Stomach (tissue), 9 donors: Measurements from ENCODE around the gene EXOC4. TPM values are rescaled to one million over a fixed set of nuclear protein-coding genes. Genes with fewer than 3 reads are reported as not detected.

ENCODE experiments used
- DNase-seq, 2 donors: peaks; one replicate each; pipeline versions ENCODE4 v3.0.0 to v3.0.0-alpha.2; 2013 to 2019
- H3K27ac ChIP-seq, 5 donors: fragments of 200-600 bp in 4 of 5; sonication (generic) in 4 of 5; one replicate each; pipeline ENCODE4 v1.5.1; 2013 to 2019; ENCODE audit warnings: mild to moderate bottlenecking in 1 of 5, moderate library complexity in 1 of 5
- H3K27me3 ChIP-seq, 3 donors: fragments of 200-600 bp; sonication (generic); one replicate each; pipeline ENCODE4 v1.5.1; 2017 to 2019; ENCODE audit warnings: mixed run types in 1 of 3
- H3K36me3 ChIP-seq, 4 donors: fragments of 200-600 bp; sonication (generic); 1 replicate in 3 of 4; 2 replicates in 1 of 4; pipeline ENCODE4 v1.5.1; 2016 to 2019
- H3K4me1 ChIP-seq, 4 donors: fragments of 200-600 bp; sonication (generic); one replicate each; pipeline ENCODE4 v1.5.1; 2016 to 2019
- H3K4me3 ChIP-seq, 4 donors: fragments of 200-600 bp; sonication (generic) in 3 of 4; one replicate each; pipeline ENCODE4 v1.5.1; 2016 to 2019; ENCODE audit warnings: mild to moderate bottlenecking in 1 of 4
- H3K9me3 ChIP-seq, 4 donors: fragments of 200-600 bp; sonication (generic); one replicate each; pipeline ENCODE4 v1.5.1; 2016 to 2019
- EP300 ChIP-seq: sonication (generic); formaldehyde crosslinking; IDR thresholded peaks from one replicate; pipeline ENCODE4 v1.6.1; 2017; ENCODE audit warnings: antibody characterized with exemption
- POLR2A ChIP-seq, 4 donors: fragments of 450-650 bp; IDR thresholded peaks; one replicate each; pipeline ENCODE4 v1.6.1; 2016; ENCODE audit warnings: antibody characterized with exemption in 4 of 4, control low read depth in 2 of 4, mild to moderate bottlenecking in 1 of 4, moderate library complexity in 1 of 4
- POLR2AphosphoS5 ChIP-seq, 3 donors: sonication (generic); formaldehyde crosslinking; IDR thresholded peaks; one replicate each; pipeline ENCODE4 v1.6.1; 2016; ENCODE audit warnings: antibody characterized with exemption in 3 of 3
- WGBS, 5 donors: extraction: QIAGEN DNeasy Blood & Tissue Kit in 3 of 5; methylation state at CpG; one replicate each; pipeline versions ENCODE4 v1.1.5 to v1.1.7; 2013 to 2018; 5-methylcytosine and 5-hydroxymethylcytosine counted together
- intact Hi-C: fragments of 100-400 bp; cut with DNase I; formaldehyde crosslinking; loops from one replicate; pipeline ENCODE4 v1.15.1; 2023; ENCODE audit warnings: low total_unique reads
- polyA plus RNA-seq, 3 donors: library from polyadenylated mRNA; stranded (reverse); fragments of 200-250 nt; gene quantifications; one replicate each; pipeline ENCODE4 v1.2.3, GENCODE V29; 2013
- total RNA-seq, 5 donors: library from RNA; depleted of rRNA; stranded (reverse); fragments of >200 nt; gene quantifications; one replicate each; pipeline versions ENCODE4 v1.1.0 to v1.2.3, GENCODE V29; 2014 to 2016
- TF ChIP-seq, protein P1 (sequence below), 7 experiments: fragments of 450-650 bp in 4 of 7; fragments of 200-600 bp in 3 of 7; sonication (generic) in 3 of 7; IDR thresholded peaks; one replicate each; pipeline ENCODE4 v1.5.1; 2016 to 2019; ENCODE audit warnings: antibody characterized with exemption in 7 of 7, control low read depth in 2 of 7, mild to moderate bottlenecking in 1 of 7
- donor health status: healthy with polysubstance abuse.
- donor health status: Bipolar disorder and iron deficiency.
- donor health status: healthy.

EXOC4 gene
- total and polyA plus RNA-seq, 8 donors, result 14.1 to 339 (median 61.1) TPM

GRCh38 chr7:133730360-133730759, 477.5 kb downstream of the EXOC4 start:
- Histone ChIP-seq H3K36me3 (no peaks in the 10 kb centered on the region), H3K9me3 (no peaks in the 10 kb centered on the region), H3K27me3 (no peaks in the 10 kb centered on the region), H3K27ac (no peak overlapping the region), H3K4me3 (no peak overlapping the region), H3K4me1 (no peaks in the 10 kb centered on the region)
- no peak for TF ChIP-seq POLR2AphosphoS5 (IDR thresholded peaks at IDR 0.05)
- no peak for TF ChIP-seq EP300
- TF ChIP-seq POLR2A (IDR thresholded peaks at IDR 0.05), result no peak
- TF ChIP-seq, protein P1, sequence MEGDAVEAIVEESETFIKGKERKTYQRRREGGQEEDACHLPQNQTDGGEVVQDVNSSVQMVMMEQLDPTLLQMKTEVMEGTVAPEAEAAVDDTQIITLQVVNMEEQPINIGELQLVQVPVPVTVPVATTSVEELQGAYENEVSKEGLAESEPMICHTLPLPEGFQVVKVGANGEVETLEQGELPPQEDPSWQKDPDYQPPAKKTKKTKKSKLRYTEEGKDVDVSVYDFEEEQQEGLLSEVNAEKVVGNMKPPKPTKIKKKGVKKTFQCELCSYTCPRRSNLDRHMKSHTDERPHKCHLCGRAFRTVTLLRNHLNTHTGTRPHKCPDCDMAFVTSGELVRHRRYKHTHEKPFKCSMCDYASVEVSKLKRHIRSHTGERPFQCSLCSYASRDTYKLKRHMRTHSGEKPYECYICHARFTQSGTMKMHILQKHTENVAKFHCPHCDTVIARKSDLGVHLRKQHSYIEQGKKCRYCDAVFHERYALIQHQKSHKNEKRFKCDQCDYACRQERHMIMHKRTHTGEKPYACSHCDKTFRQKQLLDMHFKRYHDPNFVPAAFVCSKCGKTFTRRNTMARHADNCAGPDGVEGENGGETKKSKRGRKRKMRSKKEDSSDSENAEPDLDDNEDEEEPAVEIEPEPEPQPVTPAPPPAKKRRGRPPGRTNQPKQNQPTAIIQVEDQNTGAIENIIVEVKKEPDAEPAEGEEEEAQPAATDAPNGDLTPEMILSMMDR (IDR thresholded peaks at IDR 0.05), result no peak
- DNase-seq, result no peak
- WGBS, 5 donors, result 67 to 87% (median 79%) methylated on average over 3 of the region's 3 CpGs
- intact Hi-C loops, result no loop called here

GRCh38 chr7:133733401-133733800, 480.5 kb downstream of the EXOC4 start:
- no peak overlapping the region for H3K4me3 ChIP-seq
- no peaks in the 10 kb centered on the region for H3K27me3 ChIP-seq
- intact Hi-C loops, result no loop called here
- no peaks in the 10 kb centered on the region for H3K4me1 ChIP-seq
- no peak overlapping the region for H3K27ac ChIP-seq
- DNase-seq, result no peak
- whole genome bisulfite sequencing, 5 donors, result 94 to 98% (median 96%) methylated on average over 5 of the region's 5 CpGs
- H3K36me3 ChIP-seq, result no peaks in the 10 kb centered on the region
- TF ChIP-seq POLR2A (IDR thresholded peaks at IDR 0.05) (no peak), POLR2AphosphoS5 (IDR thresholded peaks at IDR 0.05) (no peak), EP300 (no peak)
- TF ChIP-seq, protein P1 (IDR thresholded peaks at IDR 0.05), result no peak
- no peaks in the 10 kb centered on the region for H3K9me3 ChIP-seq

- Histone ChIP-seq H3K4me3 (no peak overlapping the region), H3K4me1 (no peaks in the 10 kb centered on the region), H3K27ac (no peak overlapping the region), H3K27me3 (no peaks in the 10 kb centered on the region), H3K36me3 (no peaks in the 10 kb centered on the region), H3K9me3 (no peaks in the 10 kb centered on the region)
- TF ChIP-seq, protein P1 (IDR thresholded peaks at IDR 0.05), result no peak
- TF ChIP-seq POLR2AphosphoS5 (IDR thresholded peaks at IDR 0.05) (no peak), POLR2A (IDR thresholded peaks at IDR 0.05) (no peak), EP300 (no peak)
- intact Hi-C loops, result no loop called here
- 47 to 80% (median 55%) methylated on average over 1 of the region's 1 CpG for WGBS, 5 donors
- DNase-seq, result no peak
Measured at GRCh38 chr7:133735222-133735621, 482.3 kb downstream of the EXOC4 start.

- H3K27ac ChIP-seq, result no peak overlapping the region
- 90 to 100% (median 96%) methylated on average over 1 of the region's 1 CpG for WGBS, 5 donors
- no peak overlapping the region for H3K4me3 ChIP-seq
- no peaks in the 10 kb centered on the region for H3K27me3 ChIP-seq
- no peaks in the 10 kb centered on the region for H3K36me3 ChIP-seq
- intact Hi-C loops, result no loop called here
- no peak for DNase-seq
- TF ChIP-seq, protein P1 (IDR thresholded peaks at IDR 0.05), result no peak
- TF ChIP-seq POLR2A (IDR thresholded peaks at IDR 0.05) (no peak), POLR2AphosphoS5 (IDR thresholded peaks at IDR 0.05) (no peak), EP300 (no peak)
- H3K4me1 ChIP-seq, result peaks cover 0 to 5% (median 0%) of the 10 kb centered on the region in 4 donors
- no peaks in the 10 kb centered on the region for H3K9me3 ChIP-seq
Measured at GRCh38 chr7:133739817-133740216, 486.9 kb downstream of the EXOC4 start.
